Gastrocnemius medialis (tissue), 4 donors: ENCODE results near the gene LRRC71. TPM values are rescaled to one million over a fixed set of nuclear protein-coding genes. Genes with fewer than 3 reads are reported as not detected.
A peak's percentile ranks its signal among the peaks of the same experiment; 100 is the strongest.

Experiments
- ATAC-seq, 2 donors: fragments of 150-250 bp; one replicate each; pipeline ENCODE4 v1.9.1; 2016
- DNase-seq, 2 donors: peaks; one replicate each; pipeline ENCODE4 v3.0.0-alpha.2; 2019
- H3K27ac ChIP-seq, 4 donors: fragments of 200-600 bp; sonication (generic); 1 replicate in 1 of 4; 2 replicates in 3 of 4; pipeline ENCODE4 v1.5.1; 2016 to 2018; ENCODE audit warnings: mild to moderate bottlenecking in 2 of 4, moderate library complexity in 1 of 4
- H3K27me3 ChIP-seq, 3 donors: fragments of 200-600 bp; sonication (generic) in 2 of 3; 1 replicate in 1 of 3; 2 replicates in 2 of 3; pipeline versions ENCODE4 v1.5.1 to v1.6.0; 2016 to 2019; ENCODE audit warnings: mild to moderate bottlenecking in 1 of 3, moderate library complexity in 1 of 3
- H3K36me3 ChIP-seq, 2 donors: fragments of 200-600 bp; sonication (generic) in 1 of 2; one replicate each; pipeline ENCODE4 v1.5.1; 2017 to 2018
- H3K4me1 ChIP-seq, 2 donors: fragments of 200-600 bp; sonication (generic) in 1 of 2; one replicate each; pipeline ENCODE4 v1.5.1; 2016 to 2017; ENCODE audit warnings: mild to moderate bottlenecking in 2 of 2
- H3K4me3 ChIP-seq, 4 donors: fragments of 200-600 bp; sonication (generic) in 3 of 4; 1 replicate in 1 of 4; 2 replicates in 3 of 4; pipeline ENCODE4 v1.5.1; 2016 to 2019; ENCODE audit warnings: mild to moderate bottlenecking in 2 of 4
- H3K9me3 ChIP-seq, 3 donors: fragments of 200-600 bp; sonication (generic) in 2 of 3; 1 replicate in 1 of 3; 2 replicates in 2 of 3; pipeline ENCODE4 v1.5.1; 2016 to 2019
- POLR2A ChIP-seq, 2 donors: fragments of 450-650 bp; IDR thresholded peaks; one replicate each; pipeline ENCODE4 v1.6.1; 2017; ENCODE audit warnings: antibody characterized with exemption in 2 of 2, mild to moderate bottlenecking in 2 of 2, moderate library complexity in 2 of 2
- in situ Hi-C, 4 donors: fragments of 200-750 bp; cut with MboI; loops; one replicate each; pipeline versions ENCODE4 v1.15.0 to v1.8.0; 2017; ENCODE audit warnings: low sequenced_read_pairs in 4 of 4
- intact Hi-C: fragments of 100-400 bp; cut with DNase I; formaldehyde crosslinking; loops from one replicate; pipeline ENCODE4 v1.15.1; 2023; ENCODE audit warnings: low total_unique reads
- total RNA-seq, 4 donors: library from RNA; depleted of rRNA; stranded (reverse); fragments of >200 nt; gene quantifications; one replicate each; pipeline versions ENCODE4 v1.1.0 to v1.2.3, GENCODE V29; 2016
- TF ChIP-seq, protein P1 (sequence below), 5 experiments: fragments of 450-650 bp in 3 of 5; fragments of 200-600 bp in 2 of 5; sonication (generic) in 2 of 5; IDR thresholded peaks in 4 of 5; conservative IDR thresholded peaks in 1 of 5; 1 replicate in 4 of 5; 2 replicates in 1 of 5; pipeline ENCODE4 v1.5.1; 2016 to 2019; ENCODE audit warnings: antibody characterized with exemption in 5 of 5, mild to moderate bottlenecking in 3 of 5, moderate library complexity in 3 of 5

Gene LRRC71
- total RNA-seq, 4 donors from 2014 or later = not detected

DNA sequence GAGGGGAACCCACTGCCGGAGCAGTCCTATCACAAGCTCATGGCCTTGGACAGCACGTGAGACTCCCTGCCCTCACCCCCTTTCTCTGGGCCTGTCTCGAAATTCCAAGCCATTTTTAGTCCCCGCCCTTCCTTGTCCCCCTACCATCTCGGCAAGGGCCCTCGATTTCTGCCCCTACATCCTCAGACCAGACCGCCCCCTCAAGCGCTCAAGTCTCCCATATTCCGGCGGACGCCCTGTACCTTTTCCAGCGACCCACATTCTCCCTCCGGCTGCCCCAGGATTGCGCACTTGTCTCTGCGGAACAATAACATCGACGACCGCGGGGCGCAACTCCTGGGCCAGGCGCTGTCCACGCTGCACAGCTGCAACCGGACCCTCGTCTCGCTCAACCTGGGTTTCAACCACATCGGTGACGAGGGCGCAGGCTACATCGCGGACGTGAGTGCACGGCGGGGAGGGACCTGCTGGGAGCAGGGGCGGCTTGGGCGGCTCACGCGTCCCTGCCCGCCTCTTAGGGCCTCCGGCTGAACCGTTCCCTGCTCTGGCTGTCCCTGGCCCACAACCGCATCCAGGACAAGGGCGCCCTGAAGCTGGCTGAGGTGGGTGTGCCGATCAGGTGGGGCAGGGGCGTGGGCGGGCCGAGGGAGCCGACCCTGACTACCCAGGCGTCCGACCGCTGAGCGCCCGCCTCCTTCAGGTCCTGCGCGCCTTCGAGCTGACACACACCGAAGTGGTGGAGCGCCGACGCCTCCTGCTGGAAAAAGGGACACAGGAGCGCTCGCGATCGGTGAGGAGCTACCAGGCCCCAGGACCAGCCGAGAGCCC, 7.0 kb downstream of the LRRC71 start:
- no peaks in the 10 kb centered on the region for H3K36me3 ChIP-seq
- H3K4me1 ChIP-seq = peaks cover 3 to 13% of the 10 kb centered on the region in 2 donors
- H3K27me3 ChIP-seq = peaks cover 61 to 66% (median 63%) of the 10 kb centered on the region in 3 donors
- H3K9me3 ChIP-seq = no peaks in the 10 kb centered on the region
- DNase-seq (peak; percentile 30 to 34), ATAC-seq (peak in 1 of 2 donors; percentile 26)
- H3K27ac ChIP-seq = no peak overlapping the region
- intact Hi-C loops = no loop called here
- peak overlapping the region in 3 of 4 donors; percentile 27 to 40 (median 34) for H3K4me3 ChIP-seq
- in situ Hi-C loops = no loop called here
- TF ChIP-seq, protein P1, sequence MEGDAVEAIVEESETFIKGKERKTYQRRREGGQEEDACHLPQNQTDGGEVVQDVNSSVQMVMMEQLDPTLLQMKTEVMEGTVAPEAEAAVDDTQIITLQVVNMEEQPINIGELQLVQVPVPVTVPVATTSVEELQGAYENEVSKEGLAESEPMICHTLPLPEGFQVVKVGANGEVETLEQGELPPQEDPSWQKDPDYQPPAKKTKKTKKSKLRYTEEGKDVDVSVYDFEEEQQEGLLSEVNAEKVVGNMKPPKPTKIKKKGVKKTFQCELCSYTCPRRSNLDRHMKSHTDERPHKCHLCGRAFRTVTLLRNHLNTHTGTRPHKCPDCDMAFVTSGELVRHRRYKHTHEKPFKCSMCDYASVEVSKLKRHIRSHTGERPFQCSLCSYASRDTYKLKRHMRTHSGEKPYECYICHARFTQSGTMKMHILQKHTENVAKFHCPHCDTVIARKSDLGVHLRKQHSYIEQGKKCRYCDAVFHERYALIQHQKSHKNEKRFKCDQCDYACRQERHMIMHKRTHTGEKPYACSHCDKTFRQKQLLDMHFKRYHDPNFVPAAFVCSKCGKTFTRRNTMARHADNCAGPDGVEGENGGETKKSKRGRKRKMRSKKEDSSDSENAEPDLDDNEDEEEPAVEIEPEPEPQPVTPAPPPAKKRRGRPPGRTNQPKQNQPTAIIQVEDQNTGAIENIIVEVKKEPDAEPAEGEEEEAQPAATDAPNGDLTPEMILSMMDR (IDR thresholded peaks at IDR 0.05 in 4 of 5, conservative IDR thresholded peaks at IDR 0.05 in 1 of 5) = peak; percentile 22 to 60 (median 46)
- TF ChIP-seq POLR2A (IDR thresholded peaks at IDR 0.05) = no peak

DNA sequence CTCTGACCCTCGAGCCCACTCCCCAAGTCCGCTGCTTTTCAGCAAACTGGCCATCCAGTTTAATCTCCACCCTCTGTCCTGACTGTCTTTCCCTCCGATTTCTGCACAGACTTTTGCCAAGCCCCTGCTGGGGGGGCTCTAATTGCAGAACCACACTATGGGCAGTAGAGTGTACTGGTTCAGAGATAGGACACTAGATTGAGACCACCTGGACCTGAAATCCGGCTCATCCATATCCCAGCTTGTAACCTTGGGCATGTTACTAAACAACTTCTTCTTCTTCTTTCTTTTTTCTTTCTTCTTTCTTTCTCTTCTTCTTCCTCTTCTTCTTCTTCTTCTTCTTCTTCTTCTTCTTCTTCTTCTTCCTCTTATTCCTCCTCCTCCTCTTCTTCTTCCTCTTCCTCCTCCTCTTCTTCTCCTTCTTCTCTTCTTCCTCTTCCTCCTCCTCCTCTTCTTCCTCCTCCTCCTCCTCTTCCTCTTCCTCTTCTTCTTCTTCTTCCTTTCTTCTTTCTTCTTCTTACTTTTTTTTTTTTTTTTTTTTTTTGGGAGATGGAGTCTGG, 7.7 kb downstream of the LRRC71 start:
- Histone ChIP-seq H3K4me1 (peaks cover 3 to 13% of the 10 kb centered on the region in 2 donors), H3K36me3 (no peaks in the 10 kb centered on the region), H3K27me3 (peaks cover 54 to 59% (median 56%) of the 10 kb centered on the region in 3 donors), H3K9me3 (no peaks in the 10 kb centered on the region), H3K27ac (no peak overlapping the region), H3K4me3 (no peak overlapping the region)
- in situ Hi-C loops = no loop called here
- intact Hi-C loops = no loop called here
- no peak for ATAC-seq
- no peak for DNase-seq
- TF ChIP-seq POLR2A (IDR thresholded peaks at IDR 0.05) = no peak
- TF ChIP-seq, protein P1 (IDR thresholded peaks at IDR 0.05 in 4 of 5, conservative IDR thresholded peaks at IDR 0.05 in 1 of 5) = peak in 2 of 5 experiments; percentile 3 to 15

DNA sequence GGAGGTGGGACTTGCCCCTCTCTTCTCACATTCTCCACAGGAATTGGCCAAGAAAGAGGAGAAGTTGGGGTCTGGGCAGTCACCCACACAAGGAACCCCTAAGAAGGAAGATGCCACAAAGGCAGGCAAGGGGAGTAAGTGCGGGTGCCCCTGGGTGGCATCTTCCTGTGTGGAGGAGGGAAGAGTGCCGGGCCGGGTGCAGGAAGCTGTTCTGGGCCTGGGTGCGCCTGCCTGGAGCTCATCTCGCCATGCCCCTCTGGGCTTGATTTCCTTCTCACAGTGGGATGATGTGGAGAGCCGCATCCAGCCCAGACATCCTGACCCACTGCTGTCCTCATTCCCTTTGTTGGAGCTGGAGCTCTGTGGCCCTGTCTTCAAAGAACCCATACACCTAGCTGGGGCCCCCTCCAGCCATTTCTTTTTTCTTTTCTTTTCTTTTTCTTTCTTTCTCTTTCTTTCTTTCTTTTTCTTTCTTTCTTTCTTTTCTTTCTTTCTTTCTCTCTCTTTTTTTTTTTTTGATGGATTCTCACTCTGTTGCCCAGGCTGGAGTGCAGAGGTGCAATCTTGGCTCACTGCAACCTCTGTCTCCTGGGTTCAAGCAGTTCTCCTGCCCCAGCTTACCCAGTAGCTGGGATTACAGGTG, 9.3 kb downstream of the LRRC71 start:
- in situ Hi-C loops = no loop called here
- H3K4me1 ChIP-seq = peaks cover 3 to 6% of the 10 kb centered on the region in 2 donors
- H3K27ac ChIP-seq = no peak overlapping the region
- intact Hi-C loops = no loop called here
- ATAC-seq (no peak), DNase-seq (no peak)
- H3K27me3 ChIP-seq = peaks cover 39 to 43% (median 40%) of the 10 kb centered on the region in 3 donors
- H3K36me3 ChIP-seq = no peaks in the 10 kb centered on the region
- H3K9me3 ChIP-seq = no peaks in the 10 kb centered on the region
- H3K4me3 ChIP-seq = no peak overlapping the region
- no peak for TF ChIP-seq POLR2A (IDR thresholded peaks at IDR 0.05)
- TF ChIP-seq, protein P1 (IDR thresholded peaks at IDR 0.05 in 4 of 5, conservative IDR thresholded peaks at IDR 0.05 in 1 of 5) = no peak

DNA sequence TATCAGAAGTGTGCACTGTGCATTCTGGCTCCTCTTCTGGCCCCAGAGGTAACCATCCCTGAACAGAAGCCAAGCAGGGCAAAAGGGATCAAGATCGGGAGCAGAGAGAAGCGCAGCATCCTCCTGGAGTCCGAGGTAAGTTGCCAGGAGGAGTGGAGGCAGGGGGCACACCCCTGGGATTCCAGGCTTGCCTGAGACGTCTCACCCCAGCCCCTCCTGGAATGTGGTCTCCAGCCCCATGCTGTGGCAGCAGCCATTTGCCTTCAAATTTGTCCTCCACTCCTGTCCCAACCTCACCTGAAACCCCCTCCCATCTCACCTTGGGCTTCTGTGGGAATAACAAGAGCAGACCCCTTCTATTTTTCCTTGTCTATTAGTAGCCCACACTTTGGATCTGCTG, 10.1 kb downstream of the LRRC71 start:
- ATAC-seq (no peak), DNase-seq (no peak)
- Histone ChIP-seq H3K9me3 (no peaks in the 10 kb centered on the region), H3K27me3 (peaks cover 32 to 36% (median 34%) of the 10 kb centered on the region in 3 donors), H3K36me3 (peaks cover 0 to 4% of the 10 kb centered on the region in 2 donors), H3K4me3 (no peak overlapping the region), H3K27ac (no peak overlapping the region), H3K4me1 (peaks cover 3 to 6% of the 10 kb centered on the region in 2 donors)
- intact Hi-C loops (no loop called here), in situ Hi-C loops (no loop called here)
- TF ChIP-seq, protein P1 (IDR thresholded peaks at IDR 0.05 in 4 of 5, conservative IDR thresholded peaks at IDR 0.05 in 1 of 5) = no peak
- TF ChIP-seq POLR2A (IDR thresholded peaks at IDR 0.05) = no peak
